Panc1 (cell line): ENCODE data around the gene NKAIN2. TPM values are rescaled to one million over a fixed set of nuclear protein-coding genes. Genes with fewer than 3 reads are reported as not detected.

Experiments used
- ATAC-seq: fragments of 200-7000 bp; cut with Tn5 transposase; 2 replicates; pipeline ENCODE4 v1.9.1; 2020; ENCODE audit warnings: mild to moderate bottlenecking, moderate library complexity
- BruUV-seq: library from RNA; stranded (reverse); fragments of 400-500 nt; replicated peaks from 2 replicates; lab custom pipeline; 2021; lab: Mats Ljungman, UMichigan
- CTCF ChIA-PET: fragments of 300-600 bp; sonication (Branson Sonifier 250); formaldehyde crosslinking; loops from one replicate; lab custom pipeline; 2022; ENCODE audit warnings: antibody characterized with exemption; lab: Charles Lee
- POLR2A ChIA-PET: fragments of 300-600 bp; sonication (Branson Sonifier 250); formaldehyde crosslinking; loops from one replicate; lab custom pipeline; 2022; ENCODE audit warnings: antibody characterized with exemption; lab: Charles Lee
- DNase-seq: peaks from one replicate; pipeline ENCODE4 v3.0.0-alpha.2; 2010; ENCODE audit warnings: low read depth, low spot score
- H3K27ac ChIP-seq: 2 replicates; pipeline ENCODE4 v1.5.1; 2011; ENCODE audit warnings: mild to moderate bottlenecking, low read length, inconsistent platforms
- H3K27me3 ChIP-seq: fragments of 200-500 bp; sonication (Bioruptor generic); 2 replicates; pipeline ENCODE4 v1.6.0; 2014; ENCODE audit warnings: low read length, inconsistent platforms; ENCODE audit not compliant: control insufficient read depth, insufficient read depth
- H3K36me3 ChIP-seq: fragments of 200-500 bp; sonication (Bioruptor generic); 2 replicates; pipeline ENCODE4 v1.5.1; 2014; ENCODE audit warnings: inconsistent platforms, mild to moderate bottlenecking, low read length, moderate library complexity; ENCODE audit not compliant: control insufficient read depth, insufficient read depth
- H3K4me1 ChIP-seq: 2 replicates; pipeline ENCODE4 v1.5.1; 2011; ENCODE audit warnings: inconsistent platforms, mild to moderate bottlenecking, low read length, moderate library complexity; ENCODE audit not compliant: control insufficient read depth, insufficient read depth
- H3K4me3 ChIP-seq, 2 experiments: 2 replicates each; pipeline ENCODE4 v1.5.1; 2011 to 2012; ENCODE audit warnings: low read depth in 2 of 2, low read length in 2 of 2, mild to moderate bottlenecking in 2 of 2, inconsistent platforms in 1 of 2, moderate library complexity in 1 of 2
- H3K9me3 ChIP-seq: fragments of 200-500 bp; sonication (Bioruptor generic); 2 replicates; pipeline ENCODE4 v1.5.1; 2014; ENCODE audit warnings: low read depth, mild to moderate bottlenecking, inconsistent platforms, low read length, moderate library complexity; ENCODE audit not compliant: control insufficient read depth, insufficient read depth
- POLR2AphosphoS5 ChIP-seq: IDR thresholded peaks from 2 replicates; pipeline ENCODE4 v1.6.1; 2012; ENCODE audit warnings: mild to moderate bottlenecking, low read depth, low read length, moderate library complexity
- REST ChIP-seq, 2 experiments: IDR thresholded peaks; 2 replicates each; pipeline ENCODE4 v1.6.1; 2011 to 2012; ENCODE audit warnings: low read depth in 2 of 2, control low read depth in 1 of 2, low read length in 1 of 2, mild to moderate bottlenecking in 1 of 2, moderate library complexity in 1 of 2; ENCODE audit not compliant: insufficient read depth in 1 of 2
- SIN3A ChIP-seq: IDR thresholded peaks from 2 replicates; pipeline ENCODE4 v1.6.1; 2012; ENCODE audit warnings: low read depth, mild to moderate bottlenecking, low read length, moderate library complexity, borderline replicate concordance; ENCODE audit not compliant: insufficient read depth
- TCF7L2 ChIP-seq: IDR thresholded peaks from 2 replicates; pipeline ENCODE4 v1.6.1; 2011; ENCODE audit warnings: mild to moderate bottlenecking, low read depth, low read length, inconsistent platforms
- in situ Hi-C: cut with HindIII; loops from 2 replicates; pipeline ENCODE4 v1.10.0; 2016; ENCODE audit warnings: low sequenced_read_pairs, low pct_unique_long_range_greater_than_20kb
- intact Hi-C: fragments of 100-400 bp; cut with micrococcal nuclease; formaldehyde crosslinking; loops from one replicate; pipeline ENCODE4 v1.10.0; 2022; ENCODE audit not compliant: unreplicated experiment
- total RNA-seq: library from RNA; stranded (reverse); gene quantifications from one replicate; pipeline ENCODE4 v1.2.1, GENCODE V29; 2021; ENCODE audit not compliant: unreplicated experiment
- TF ChIP-seq, protein P1 (sequence below): fragments of 450-650 bp; IDR thresholded peaks from 2 replicates; pipeline ENCODE4 v1.5.1; 2017; ENCODE audit warnings: mild to moderate bottlenecking

The NKAIN2 gene
- total RNA-seq, 1 experiment from 2014 or later: 2.6 TPM

DNA sequence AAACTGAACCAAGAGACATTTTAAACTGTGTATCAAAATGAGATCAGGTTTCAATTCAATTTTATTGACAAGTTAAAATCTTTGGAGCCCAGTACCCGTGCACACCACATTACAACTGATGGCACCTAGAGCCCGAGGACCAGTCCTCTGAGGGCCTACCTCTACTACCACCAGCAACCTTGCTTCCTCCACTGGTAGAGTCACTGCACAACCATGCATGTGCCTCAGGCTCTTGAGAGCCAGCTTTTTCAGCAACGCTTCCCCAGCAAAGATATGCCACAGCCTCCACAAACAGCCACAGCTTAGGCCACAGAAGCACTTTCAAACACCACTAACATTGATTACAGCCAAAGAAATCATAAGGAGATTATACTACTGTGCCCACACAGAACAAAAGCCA, 830.0 kb downstream of the NKAIN2 start:
- Histone ChIP-seq H3K9me3 (peaks cover 19% of the 10 kb centered on the region; the same call in 1 of the 2 replicates), H3K27ac (no peak overlapping the region), H3K4me3 (no peak overlapping the region), H3K36me3 (no peaks in the 10 kb centered on the region), H3K27me3 (no peaks in the 10 kb centered on the region), H3K4me1 (no peaks in the 10 kb centered on the region)
- in situ Hi-C loops (no loop called here), intact Hi-C loops (no loop called here)
- TF ChIP-seq, protein P1, sequence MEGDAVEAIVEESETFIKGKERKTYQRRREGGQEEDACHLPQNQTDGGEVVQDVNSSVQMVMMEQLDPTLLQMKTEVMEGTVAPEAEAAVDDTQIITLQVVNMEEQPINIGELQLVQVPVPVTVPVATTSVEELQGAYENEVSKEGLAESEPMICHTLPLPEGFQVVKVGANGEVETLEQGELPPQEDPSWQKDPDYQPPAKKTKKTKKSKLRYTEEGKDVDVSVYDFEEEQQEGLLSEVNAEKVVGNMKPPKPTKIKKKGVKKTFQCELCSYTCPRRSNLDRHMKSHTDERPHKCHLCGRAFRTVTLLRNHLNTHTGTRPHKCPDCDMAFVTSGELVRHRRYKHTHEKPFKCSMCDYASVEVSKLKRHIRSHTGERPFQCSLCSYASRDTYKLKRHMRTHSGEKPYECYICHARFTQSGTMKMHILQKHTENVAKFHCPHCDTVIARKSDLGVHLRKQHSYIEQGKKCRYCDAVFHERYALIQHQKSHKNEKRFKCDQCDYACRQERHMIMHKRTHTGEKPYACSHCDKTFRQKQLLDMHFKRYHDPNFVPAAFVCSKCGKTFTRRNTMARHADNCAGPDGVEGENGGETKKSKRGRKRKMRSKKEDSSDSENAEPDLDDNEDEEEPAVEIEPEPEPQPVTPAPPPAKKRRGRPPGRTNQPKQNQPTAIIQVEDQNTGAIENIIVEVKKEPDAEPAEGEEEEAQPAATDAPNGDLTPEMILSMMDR: no peak
- TF ChIP-seq TCF7L2: no peak
- no peak for TF ChIP-seq SIN3A
- no peak for TF ChIP-seq REST (IDR thresholded peaks at IDR 0.05; ENCODE audit: insufficient read depth in 1 of 2, low read depth in 2 of 2, low read length in 1 of 2)
- no peak for TF ChIP-seq POLR2AphosphoS5
- ChIA-PET CTCF (no interaction called here), POLR2A (no interaction called here)
- no peak for DNase-seq
- no peak for ATAC-seq
- BruUV-seq: no TSS peak

- Histone ChIP-seq H3K36me3 (no peaks in the 10 kb centered on the region), H3K4me1 (no peaks in the 10 kb centered on the region), H3K27me3 (no peaks in the 10 kb centered on the region), H3K4me3 (no peak overlapping the region), H3K9me3 (no peaks in the 10 kb centered on the region), H3K27ac (no peak overlapping the region; the same call in 1 of the 2 replicates)
- in situ Hi-C loops (no loop called here), intact Hi-C loops (no loop called here)
- ChIA-PET CTCF (no interaction called here), POLR2A (no interaction called here)
- no peak for ATAC-seq
- DNase-seq: no peak
- no peak for TF ChIP-seq TCF7L2
- no peak for TF ChIP-seq SIN3A
- no peak for TF ChIP-seq REST (IDR thresholded peaks at IDR 0.05; ENCODE audit: insufficient read depth in 1 of 2, low read depth in 2 of 2, low read length in 1 of 2)
- TF ChIP-seq, protein P1: no peak
- no peak for TF ChIP-seq POLR2AphosphoS5
- BruUV-seq: no TSS peak
These were observed 836.8 kb downstream of the NKAIN2 start for GRCh38 chr6:124640432-124640831.
